Natural killer cell (primary cell): ENCODE results near the gene CST9L. TPM values are rescaled to one million over a fixed set of nuclear protein-coding genes. Genes with fewer than 3 reads are reported as not detected.

Experiments used
- ATAC-seq, 3 donors: fragments of 150-1000 bp in 2 of 3; fragments of 200-7000 bp in 1 of 3; cut with Tn5 transposase; 1 replicate in 1 of 3; 2 replicates in 2 of 3; pipeline ENCODE4 v1.10.0; 2021; ENCODE audit warnings: mild to moderate bottlenecking in 2 of 3, moderate library complexity in 2 of 3
- DNase-seq, 2 donors: peaks; one replicate each; pipeline versions ENCODE4 v3.0.0 to v3.0.0-alpha.2; 2013 to 2021; ENCODE audit warnings: mixed read lengths in 1 of 2
- H3K27ac ChIP-seq: one replicate; pipeline ENCODE4 v1.5.1; 2013; ENCODE audit warnings: mild to moderate bottlenecking, low read length
- H3K27me3 ChIP-seq: one replicate; pipeline ENCODE4 v1.6.1; 2013; ENCODE audit warnings: low read length; ENCODE audit not compliant: control insufficient read depth, insufficient read depth
- H3K36me3 ChIP-seq: one replicate; pipeline ENCODE4 v1.6.1; 2013; ENCODE audit warnings: low read length; ENCODE audit not compliant: control insufficient read depth, insufficient read depth
- H3K4me1 ChIP-seq: one replicate; pipeline ENCODE4 v1.6.1; 2013; ENCODE audit warnings: low read length; ENCODE audit not compliant: control insufficient read depth, insufficient read depth
- H3K4me3 ChIP-seq: one replicate; pipeline ENCODE4 v1.5.1; 2013; ENCODE audit warnings: low read length
- H3K9me3 ChIP-seq: one replicate; pipeline ENCODE4 v1.6.1; 2013; ENCODE audit warnings: low read length; ENCODE audit not compliant: control insufficient read depth, insufficient read depth
- H3K27ac Mint-ChIP-seq, 2 donors: one replicate each; pipeline ENCODE4 v1.8.0; 2022; ENCODE audit warnings: mild to moderate bottlenecking in 2 of 2, mixed read lengths in 2 of 2, moderate library complexity in 1 of 2
- H3K27me3 Mint-ChIP-seq, 2 donors: one replicate each; pipeline ENCODE4 v1.8.0; 2022; ENCODE audit warnings: low read depth in 2 of 2, mixed read lengths in 2 of 2
- H3K36me3 Mint-ChIP-seq: one replicate; pipeline ENCODE4 v1.8.0; 2022; ENCODE audit warnings: mixed read lengths
- H3K4me1 Mint-ChIP-seq, 2 donors: one replicate each; pipeline ENCODE4 v1.8.0; 2022; ENCODE audit warnings: mixed read lengths in 2 of 2
- H3K4me3 Mint-ChIP-seq: one replicate; pipeline ENCODE4 v1.8.0; 2022; ENCODE audit warnings: mild to moderate bottlenecking, moderate library complexity, mixed read lengths
- H3K9me3 Mint-ChIP-seq, 2 donors: one replicate each; pipeline ENCODE4 v1.8.0; 2022; ENCODE audit warnings: mixed read lengths in 2 of 2
- CTCF ChIP-seq: fragments of 200-600 bp; IDR thresholded peaks from one replicate; pipeline ENCODE4 v1.8.0; 2022; ENCODE audit warnings: antibody characterized with exemption
- WGBS: methylation state at CpG from one replicate; pipeline ENCODE4 v1.1.7; 2013; ENCODE audit warnings: missing lambda C conversion rate; ENCODE audit not compliant: insufficient coverage; 5-methylcytosine and 5-hydroxymethylcytosine counted together
- intact Hi-C: fragments of 100-400 bp; cut with micrococcal nuclease; formaldehyde crosslinking; loops from one replicate; pipeline ENCODE4 v1.14.2; 2022
- total RNA-seq, 4 donors: library from RNA; stranded (reverse); fragments of 120-200 nt in 1 of 4; gene quantifications; one replicate each; pipeline versions ENCODE4 v1.2.3 to v1.2.4, GENCODE V29; 2013 to 2022

Gene CST9L
- total RNA-seq: not detected
- not detected for total RNA-seq (2013)

- Histone ChIP-seq H3K27ac (no peak within 1 kb of the TSS), H3K9me3 (no peaks in the 10 kb centered on the region), H3K4me1 (no peaks in the 10 kb centered on the region), H3K27me3 (no peaks in the 10 kb centered on the region), H3K36me3 (no peaks in the 10 kb centered on the region), H3K4me3 (no peak within 1 kb of the TSS)
- no peak for TF ChIP-seq CTCF
- no peaks in the 10 kb centered on the region for H3K36me3 Mint-ChIP-seq
- H3K4me3 Mint-ChIP-seq: no peak within 1 kb of the TSS
- DNase-seq (no peak), ATAC-seq (no peak)
- H3K27ac Mint-ChIP-seq: no peak within 1 kb of the TSS
- intact Hi-C loops: no loop called here
- H3K27me3 Mint-ChIP-seq: peaks cover 0 to 3% of the 10 kb centered on the region in 2 donors
- peaks cover 0 to 5% of the 10 kb centered on the region in 2 donors for H3K4me1 Mint-ChIP-seq
- no peaks in the 10 kb centered on the region for H3K9me3 Mint-ChIP-seq
- WGBS: 85% methylated on average over 8 of the region's 11 CpGs
Measured at GRCh38 chr20:23568320-23568970, at the start of gene CST9L. Gene CST9L (minus strand): TSS chr20:23568484. CDS start chr20:23568450, 34 bp downstream.

GRCh38 chr20:23614163-23614562, 45.9 kb upstream of the CST9L start:
- Histone ChIP-seq H3K36me3 (no peaks in the 10 kb centered on the region), H3K9me3 (no peaks in the 10 kb centered on the region), H3K4me3 (no peak overlapping the region), H3K27ac (no peak overlapping the region), H3K4me1 (no peaks in the 10 kb centered on the region), H3K27me3 (no peaks in the 10 kb centered on the region)
- TF ChIP-seq CTCF: no peak
- no peak overlapping the region for H3K27ac Mint-ChIP-seq
- H3K4me1 Mint-ChIP-seq: no peaks in the 10 kb centered on the region
- H3K4me3 Mint-ChIP-seq: no peak overlapping the region
- intact Hi-C loops: no loop called here
- DNase-seq (no peak), ATAC-seq (no peak)
- no peaks in the 10 kb centered on the region for H3K9me3 Mint-ChIP-seq
- no peaks in the 10 kb centered on the region for H3K36me3 Mint-ChIP-seq
- 93% methylated on average over 5 of the region's 5 CpGs for WGBS
- peaks cover 23 to 25% of the 10 kb centered on the region in 2 donors for H3K27me3 Mint-ChIP-seq

- H3K27me3 ChIP-seq: no peaks in the 10 kb centered on the region
- H3K4me1 ChIP-seq: no peaks in the 10 kb centered on the region
- Mint-ChIP-seq H3K27ac (no peak overlapping the region), H3K4me3 (no peak overlapping the region), H3K36me3 (no peaks in the 10 kb centered on the region), H3K27me3 (peaks cover 22 to 23% of the 10 kb centered on the region in 2 donors), H3K4me1 (no peaks in the 10 kb centered on the region), H3K9me3 (no peaks in the 10 kb centered on the region)
- DNase-seq (no peak), ATAC-seq (no peak)
- intact Hi-C loops: no loop called here
- H3K27ac ChIP-seq: no peak overlapping the region
- H3K4me3 ChIP-seq: no peak overlapping the region
- no peaks in the 10 kb centered on the region for H3K9me3 ChIP-seq
- no peak for TF ChIP-seq CTCF
- no peaks in the 10 kb centered on the region for H3K36me3 ChIP-seq
Measured at GRCh38 chr20:23613676-23614075, 45.4 kb upstream of the CST9L start.

GRCh38 chr20:23612396-23612795, 44.1 kb upstream of the CST9L start:
- WGBS: 86% methylated on average over 2 of the region's 2 CpGs
- no peak overlapping the region for H3K27ac ChIP-seq
- H3K4me1 ChIP-seq: no peaks in the 10 kb centered on the region
- DNase-seq: no peak
- Mint-ChIP-seq H3K4me3 (no peak overlapping the region), H3K27me3 (peaks cover 14 to 16% of the 10 kb centered on the region in 2 donors), H3K27ac (no peak overlapping the region), H3K36me3 (no peaks in the 10 kb centered on the region), H3K4me1 (no peaks in the 10 kb centered on the region), H3K9me3 (no peaks in the 10 kb centered on the region)
- H3K36me3 ChIP-seq: no peaks in the 10 kb centered on the region
- no peak for TF ChIP-seq CTCF
- intact Hi-C loops: no loop called here
- no peaks in the 10 kb centered on the region for H3K27me3 ChIP-seq
- H3K4me3 ChIP-seq: no peak overlapping the region
- ATAC-seq: no peak
- no peaks in the 10 kb centered on the region for H3K9me3 ChIP-seq
